ENCODE data around the gene ANKRD29.

DNA sequence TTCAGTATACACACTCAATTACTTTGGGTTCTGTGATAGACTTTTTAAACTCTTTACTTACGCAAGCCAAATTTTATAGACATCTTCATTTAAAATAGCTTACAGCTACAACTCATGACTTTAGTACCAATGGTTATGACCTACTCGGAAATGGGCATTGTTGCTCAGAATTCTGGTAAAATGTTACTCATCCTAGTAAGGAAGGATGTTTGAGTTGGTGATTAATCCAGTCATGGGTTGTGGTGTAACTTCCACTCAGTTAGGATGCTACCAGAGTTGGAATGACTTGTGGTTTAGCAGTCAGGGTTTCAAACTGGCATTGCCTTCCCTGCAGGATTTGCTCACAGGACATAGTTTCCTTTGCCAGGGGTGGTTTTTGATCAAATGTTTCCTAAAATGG, 69.0 kb downstream of the ANKRD29 start:
- TF ChIP-seq, protein P1, sequence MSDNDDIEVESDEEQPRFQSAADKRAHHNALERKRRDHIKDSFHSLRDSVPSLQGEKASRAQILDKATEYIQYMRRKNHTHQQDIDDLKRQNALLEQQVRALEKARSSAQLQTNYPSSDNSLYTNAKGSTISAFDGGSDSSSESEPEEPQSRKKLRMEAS (IDR thresholded peaks at IDR 0.05), result no peak
- TF ChIP-seq NFIC (IDR thresholded peaks at IDR 0.05) (no peak), EP300 (IDR thresholded peaks at IDR 0.05; ENCODE audit: borderline replicate concordance) (no peak), CREB1 (IDR thresholded peaks at IDR 0.05; ENCODE audit: low read depth) (no peak), CEBPB (IDR thresholded peaks at IDR 0.05) (no peak), TAF1 (IDR thresholded peaks at IDR 0.05; ENCODE audit: low read depth) (no peak)
